Measurements from ENCODE around the gene MAP4K3.
"Not testable (repeated sequence)": the region's sequence is repeated elsewhere in the genome, so short reads cannot be mapped to it uniquely, and the experiment has no call there.

Gene MAP4K3

GRCh38 chr2:39301352-39301751 lies 135.7 kb downstream of the MAP4K3 start:
- no peak for DNase-seq (ENCODE audit: low spot score)

GRCh38 chr2:39300044-39300978 lies 136.8 kb downstream of the MAP4K3 start:
- no peak for DNase-seq (ENCODE audit: low spot score)

- DNase-seq (ENCODE audit: low spot score), result no peak
Observed at GRCh38 chr2:39290433-39290832, 146.7 kb downstream of the MAP4K3 start.

- DNase-seq (ENCODE audit: low spot score), result no peak
Observed at GRCh38 chr2:39289609-39290008, 147.5 kb downstream of the MAP4K3 start.

GRCh38 chr2:39283561-39283960 lies 153.5 kb downstream of the MAP4K3 start:
- DNase-seq (ENCODE audit: low spot score), result no peak

- no peak for DNase-seq (ENCODE audit: low spot score)
Observed at GRCh38 chr2:39281391-39281790, 155.7 kb downstream of the MAP4K3 start.

- no peak for DNase-seq (ENCODE audit: low spot score)
Observed at GRCh38 chr2:39275016-39275415, 162.1 kb downstream of the MAP4K3 start.

- DNase-seq (ENCODE audit: low spot score), result no peak
Observed at GRCh38 chr2:39269941-39270340, 167.1 kb downstream of the MAP4K3 start.

GRCh38 chr2:39266916-39267434 lies 170.1 kb downstream of the MAP4K3 start:
- DNase-seq (ENCODE audit: low spot score), result no peak

- DNase-seq (ENCODE audit: low spot score), result peak; percentile 12
Observed at GRCh38 chr2:39266139-39266805, 170.8 kb downstream of the MAP4K3 start.

GRCh38 chr2:39265315-39265714 lies 171.8 kb downstream of the MAP4K3 start:
- DNase-seq (ENCODE audit: low spot score), result no peak

- no peak for DNase-seq (ENCODE audit: low spot score)
Observed at GRCh38 chr2:39264733-39265132, 172.4 kb downstream of the MAP4K3 start.

GRCh38 chr2:39260087-39260486 lies 177.0 kb downstream of the MAP4K3 start:
- no peak for DNase-seq (ENCODE audit: low spot score)

GRCh38 chr2:39256040-39256439 lies 181.0 kb downstream of the MAP4K3 start:
- DNase-seq (ENCODE audit: low spot score), result no peak

GRCh38 chr2:39252888-39253518 lies 184.1 kb downstream of the MAP4K3 start:
- no peak for DNase-seq (ENCODE audit: low spot score)

GRCh38 chr2:39247512-39248043 lies 189.5 kb downstream of the MAP4K3 start:
- DNase-seq (ENCODE audit: low spot score), result no peak

GRCh38 chr2:39246382-39246980 lies 190.6 kb downstream of the MAP4K3 start:
- no peak for DNase-seq (ENCODE audit: low spot score)

- peak; percentile 41 for DNase-seq (ENCODE audit: low spot score)
Observed at GRCh38 chr2:39244963-39245625, 192.0 kb downstream of the MAP4K3 start.

- not testable (repeated sequence) for DNase-seq (ENCODE audit: low spot score)
Observed at GRCh38 chr2:39244241-39244862, 192.7 kb downstream of the MAP4K3 start.

- DNase-seq (ENCODE audit: low spot score), result peak; percentile 26
Observed at GRCh38 chr2:39243469-39244123, 193.5 kb downstream of the MAP4K3 start, which contains the start of gene CDKL4. Gene CDKL4 (minus strand): TSS chr2:39243970.

Measured in CD4-positive, alpha-beta T cell treated with Interleukin-6 at 100 ng/mL for 8 hours (primary cell).